GM18951 (cell line): ENCODE measurements around the gene ZNF521.

Source experiments
- POLR2A ChIP-seq: IDR thresholded peaks from 4 replicates; pipeline ENCODE4 v1.6.1; 2011; ENCODE audit warnings: mild to moderate bottlenecking; ENCODE audit not compliant: insufficient read length, insufficient read depth; ENCODE audit errors: extremely low read depth
- in situ Hi-C: fragments of 300-500 bp; cut with MboI; formaldehyde crosslinking; loops from one replicate; pipeline ENCODE4 v1.12.0; 2022; ENCODE audit warnings: low sequenced_read_pairs, mixed read lengths, inconsistent platforms; ENCODE audit not compliant: unreplicated experiment

Gene ZNF521

DNA sequence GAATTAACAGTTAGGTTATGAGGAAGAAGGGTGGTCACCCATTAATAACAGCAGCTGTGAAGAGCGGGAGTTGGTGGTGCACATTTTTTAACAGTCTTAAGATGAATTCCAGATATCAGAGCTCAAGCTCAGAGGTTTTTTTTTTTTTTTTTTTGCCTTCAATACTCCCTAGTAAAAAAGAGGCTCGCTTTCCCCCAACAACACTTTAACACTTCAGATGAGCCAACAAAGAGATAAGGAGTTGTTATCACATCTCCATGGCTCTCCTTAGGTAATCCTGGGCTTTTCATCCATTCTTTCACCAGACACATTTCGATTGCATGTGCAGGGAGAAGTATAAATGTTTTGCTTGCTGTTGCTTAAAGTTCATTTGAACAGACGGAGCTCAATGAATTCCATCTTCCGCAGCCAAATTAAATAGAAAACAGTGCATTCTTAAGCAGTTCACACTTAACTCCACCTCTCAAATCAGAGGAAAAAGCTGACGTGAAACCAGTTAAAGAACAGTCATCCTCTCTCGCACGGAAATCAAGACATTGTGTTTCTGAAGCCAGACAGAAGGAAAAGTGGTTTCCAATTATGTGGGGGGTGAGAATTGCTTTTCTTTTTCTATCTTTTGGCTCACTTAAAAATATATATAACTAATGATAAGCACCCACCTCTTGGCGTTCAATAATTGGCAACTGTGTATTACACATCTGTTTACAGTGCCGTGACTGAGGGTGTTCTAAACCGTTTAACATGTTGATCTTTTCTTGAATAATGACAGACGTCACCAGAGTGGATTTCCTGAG lies 118.2 kb downstream of the ZNF521 start:
- TF ChIP-seq POLR2A: no peak
- in situ Hi-C loops: no loop called here

DNA sequence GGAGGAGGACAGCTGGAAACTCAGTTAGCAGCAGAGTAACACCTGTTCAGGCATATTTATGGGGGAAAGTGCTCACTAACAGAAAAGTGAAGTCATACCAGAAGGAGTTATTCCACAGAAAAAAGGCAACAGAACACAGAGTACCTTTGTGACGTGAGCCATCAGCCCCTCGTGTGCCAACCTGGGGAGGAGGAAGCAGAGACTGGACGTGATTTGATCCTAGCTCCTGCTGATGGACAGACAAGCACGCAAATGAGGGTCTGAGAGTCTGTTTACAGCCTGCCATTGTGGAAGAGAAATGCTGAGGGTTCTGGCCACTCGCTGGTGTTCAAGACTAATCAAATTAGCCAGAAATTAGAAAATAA lies 120.7 kb downstream of the ZNF521 start:
- no peak for TF ChIP-seq POLR2A
- in situ Hi-C loops: no loop called here

- in situ Hi-C loops: no loop called here
- no peak for TF ChIP-seq POLR2A
These were observed 121.2 kb downstream of the ZNF521 start for GRCh38 chr18:25230658-25231326.

GRCh38 chr18:25229920-25230319 lies 122.0 kb downstream of the ZNF521 start:
- in situ Hi-C loops: no loop called here
- no peak for TF ChIP-seq POLR2A

DNA sequence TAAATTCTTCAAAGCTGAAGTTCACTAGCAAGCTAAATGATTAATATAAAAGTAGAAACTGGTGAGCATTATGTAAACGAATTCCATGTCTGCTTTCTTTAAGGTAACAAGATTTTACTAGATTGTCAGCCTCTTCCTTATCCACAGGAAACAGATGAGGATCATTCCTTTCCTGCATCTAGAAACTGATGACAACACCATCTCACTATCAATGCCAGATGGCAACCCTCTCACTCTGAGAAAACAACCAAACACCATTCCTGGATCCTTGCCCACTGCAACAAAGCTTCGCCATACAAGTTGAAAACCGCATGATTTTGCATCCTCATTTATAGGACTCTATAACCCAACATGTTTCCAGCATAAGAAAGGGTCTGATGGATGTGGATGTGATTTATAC lies 122.9 kb downstream of the ZNF521 start:
- no peak for TF ChIP-seq POLR2A
- in situ Hi-C loops: no loop called here

DNA sequence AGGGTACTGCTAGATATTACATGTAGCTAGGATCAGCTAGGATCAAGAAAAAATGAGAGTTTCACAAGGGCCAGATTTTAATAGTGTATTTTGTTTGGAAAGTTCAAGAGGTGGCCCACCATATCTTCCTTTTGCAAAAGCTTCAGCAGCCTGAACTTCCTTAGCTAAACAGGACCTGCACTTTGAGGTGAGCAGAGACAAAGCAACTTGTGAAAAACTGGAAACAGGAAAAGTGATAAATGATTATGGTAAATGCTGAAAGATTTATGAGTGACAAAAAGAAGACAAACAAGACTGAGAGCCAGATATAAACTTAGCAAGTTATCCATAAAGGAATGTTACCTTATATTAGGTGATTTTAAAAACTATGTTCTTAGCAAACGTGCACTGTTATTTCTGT lies 123.6 kb downstream of the ZNF521 start:
- TF ChIP-seq POLR2A: no peak
- in situ Hi-C loops: no loop called here

- in situ Hi-C loops: no loop called here
- TF ChIP-seq POLR2A: no peak
These were observed 126.8 kb downstream of the ZNF521 start for GRCh38 chr18:25225151-25225550.

- no peak for TF ChIP-seq POLR2A
These were observed 127.8 kb downstream of the ZNF521 start for GRCh38 chr18:25223899-25224886.

GRCh38 chr18:25223211-25223610 lies 128.8 kb downstream of the ZNF521 start:
- no peak for TF ChIP-seq POLR2A
- in situ Hi-C loops: no loop called here

More at GRCh38 chr18:25223899-25224886, 127.8 kb downstream of the ZNF521 start:
- in situ Hi-C loops: no loop called here

DNA sequence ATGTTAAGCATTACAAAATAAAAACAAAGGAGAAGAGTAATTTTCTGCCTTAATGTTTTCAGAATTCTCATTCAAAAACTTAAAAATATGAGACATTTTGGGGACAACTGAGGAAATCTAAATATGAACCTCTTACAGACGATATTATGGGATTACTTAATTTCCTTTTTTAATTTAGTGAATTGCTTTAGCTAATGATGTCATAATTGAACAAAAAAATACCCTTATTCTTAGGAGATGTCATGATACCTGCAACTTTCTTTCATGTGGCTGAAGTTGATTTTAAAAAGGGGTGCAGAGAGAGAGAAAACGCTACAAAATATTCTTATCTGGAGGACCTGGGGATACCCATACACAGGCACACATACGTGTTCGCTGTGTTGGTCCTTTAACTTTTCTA lies 129.3 kb downstream of the ZNF521 start:
- no peak for TF ChIP-seq POLR2A
- in situ Hi-C loops: no loop called here

GRCh38 chr18:25210622-25211021 lies 141.3 kb downstream of the ZNF521 start:
- no peak for TF ChIP-seq POLR2A
- in situ Hi-C loops: no loop called here

- in situ Hi-C loops: no loop called here
- TF ChIP-seq POLR2A: no peak
These were observed 159.9 kb downstream of the ZNF521 start for GRCh38 chr18:25192065-25192464.

DNA sequence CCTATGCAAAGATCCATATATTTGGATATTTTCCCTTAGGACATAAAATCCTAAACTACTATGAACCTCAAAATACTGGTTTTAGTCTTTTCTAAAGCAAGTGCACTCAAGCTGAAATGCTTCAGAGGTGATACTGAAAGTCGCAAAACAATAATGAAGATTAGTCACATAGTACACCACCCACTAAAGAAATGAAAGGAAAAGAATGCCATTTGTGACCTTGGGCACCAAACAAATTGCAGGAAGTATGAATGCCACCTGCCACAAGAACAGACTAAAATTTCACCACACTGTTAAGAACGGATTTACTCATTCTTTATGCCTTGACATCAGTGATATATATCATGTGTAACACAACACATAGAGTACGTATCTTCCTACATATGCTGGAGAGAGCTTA lies 161.5 kb downstream of the ZNF521 start:
- TF ChIP-seq POLR2A: no peak
- in situ Hi-C loops: no loop called here
